HG03571 (cell line): Measurements from ENCODE around the gene GPM6B.
"Not testable (repeated sequence)": the region's sequence is repeated elsewhere in the genome, so short reads cannot be mapped to it uniquely, and the experiment has no call there.

Experiments
- ATAC-seq: cut with Tn5 transposase; IDR thresholded peaks from one replicate; pipeline ENCODE4 v1.9.1; 2021; ENCODE audit not compliant: unreplicated experiment

GPM6B gene

DNA sequence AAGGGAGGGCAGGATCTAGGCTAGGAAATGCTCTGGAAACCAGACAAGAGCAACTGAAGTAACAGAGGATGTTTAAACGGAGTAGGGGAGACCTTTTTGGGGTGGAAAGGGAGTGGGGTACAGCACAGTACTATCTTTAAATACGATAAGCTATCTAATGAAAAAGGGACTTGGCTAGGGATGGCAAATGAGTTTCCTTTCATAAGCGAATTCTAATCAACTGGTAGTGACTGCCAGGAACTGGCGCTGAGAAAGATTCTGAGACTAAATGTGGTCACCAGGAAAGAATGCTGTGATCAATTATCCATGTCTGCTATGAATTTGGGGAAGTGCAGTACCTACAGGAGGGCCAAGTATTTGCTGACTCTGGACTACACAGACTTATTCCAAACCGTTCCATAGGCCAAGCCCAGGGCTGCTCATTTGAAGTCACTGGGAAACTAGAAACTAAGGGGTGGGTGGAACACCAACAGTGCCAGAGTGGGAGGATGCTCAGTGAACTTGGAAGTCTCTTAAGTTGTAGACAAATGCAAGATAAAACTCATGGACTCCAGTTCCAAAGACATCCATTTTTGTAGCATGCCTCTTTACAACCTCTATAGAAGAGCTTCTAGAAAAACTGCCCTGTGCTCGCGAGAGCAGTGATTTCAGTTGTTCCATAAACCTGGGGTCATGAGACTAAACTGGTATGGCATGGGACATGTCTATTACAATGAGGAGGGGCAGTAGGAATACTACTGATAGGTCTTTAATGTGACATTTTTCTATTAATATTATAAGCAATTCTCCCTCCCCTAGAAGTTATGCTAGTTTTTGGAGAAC is 84.4 kb downstream of the GPM6B start:
- ATAC-seq = no peak

DNA sequence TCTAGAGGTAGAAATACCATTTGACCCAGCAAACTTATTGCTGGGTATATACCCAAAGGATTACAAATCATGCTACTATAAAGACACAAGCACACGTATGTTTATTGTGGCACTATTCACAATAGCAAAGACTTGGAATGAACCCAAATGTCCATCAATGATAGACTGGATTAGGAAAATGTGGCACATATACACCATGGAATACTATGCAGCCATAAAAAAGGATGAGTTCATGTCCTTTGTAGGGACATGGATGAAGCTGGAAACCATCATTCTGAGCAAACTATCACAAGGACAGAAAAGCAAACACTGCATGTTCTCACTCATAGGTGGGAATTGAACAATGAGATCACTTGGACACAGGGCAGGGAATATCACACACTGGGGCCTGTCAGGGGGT is 86.4 kb downstream of the GPM6B start:
- ATAC-seq = not testable (repeated sequence)

DNA sequence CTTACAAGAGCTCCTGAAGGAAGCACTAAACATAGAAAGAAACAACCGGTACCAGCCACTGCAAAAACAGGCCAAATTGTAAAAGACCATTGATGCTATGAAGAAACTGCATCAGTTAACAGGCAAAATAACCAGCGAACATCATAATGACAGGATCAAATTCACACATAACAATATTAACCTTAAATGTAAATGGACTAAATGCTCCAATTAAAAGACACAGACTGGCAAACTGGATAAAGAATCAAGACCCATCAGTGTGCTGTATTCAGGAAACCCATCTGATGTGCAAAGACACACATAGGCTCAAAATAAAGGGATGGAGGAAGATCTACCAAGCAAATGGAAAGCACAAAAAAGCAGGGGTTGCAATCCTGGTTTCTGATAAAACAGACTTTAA is 90.3 kb downstream of the GPM6B start:
- not testable (repeated sequence) for ATAC-seq

DNA sequence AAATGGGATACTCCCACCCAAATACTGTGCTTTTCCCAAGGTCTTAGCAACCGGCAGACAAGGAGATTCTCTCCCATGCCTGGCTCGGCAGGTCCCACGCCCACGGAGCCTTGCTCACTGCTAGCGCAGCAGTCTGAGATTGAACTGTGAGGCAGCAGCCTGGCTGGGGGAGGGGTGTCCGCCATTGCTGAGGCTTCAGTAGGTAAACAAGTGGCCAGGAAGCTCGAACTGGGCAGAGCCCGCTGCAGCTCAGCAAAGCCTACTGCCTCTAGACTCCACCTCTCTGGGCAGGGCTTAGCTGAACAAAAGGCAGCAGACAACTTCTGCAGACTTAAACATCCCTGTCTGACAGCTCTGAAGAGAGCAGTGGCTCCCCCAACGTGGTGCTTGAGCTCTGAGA is 92.0 kb downstream of the GPM6B start:
- not testable (repeated sequence) for ATAC-seq

DNA sequence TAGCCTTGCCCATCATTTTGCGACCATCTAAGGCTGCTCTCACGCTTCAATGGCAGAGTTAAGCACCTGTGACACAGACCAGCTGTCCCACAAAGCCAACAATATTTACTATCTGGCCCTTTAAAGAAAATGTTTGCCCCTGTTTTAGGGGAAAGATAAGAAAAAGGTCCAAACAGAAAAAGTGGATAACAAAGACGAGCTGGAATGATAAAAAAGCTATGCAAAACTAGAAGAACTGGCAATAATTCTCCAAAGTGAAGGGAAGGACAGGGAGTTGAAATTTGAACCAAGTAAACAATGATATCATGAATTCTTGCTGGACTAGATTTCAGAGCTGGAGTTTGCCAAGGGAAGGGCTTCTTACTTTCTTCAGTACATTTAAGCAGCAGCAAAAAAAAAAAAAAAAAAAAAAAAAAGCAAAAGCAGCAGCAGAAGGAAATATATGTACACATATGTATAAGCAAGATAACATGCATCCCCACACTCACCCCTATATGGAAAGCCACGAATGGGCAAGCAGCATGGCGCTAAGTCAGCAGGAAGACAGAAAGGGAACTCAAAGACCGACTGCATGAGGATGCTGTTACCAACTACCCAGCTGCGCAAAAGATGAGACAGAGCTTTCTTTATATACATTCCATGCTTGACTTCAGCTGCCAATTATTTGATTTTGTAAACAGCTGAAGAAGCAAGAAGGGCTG is 94.9 kb downstream of the GPM6B start:
- no peak for ATAC-seq

DNA sequence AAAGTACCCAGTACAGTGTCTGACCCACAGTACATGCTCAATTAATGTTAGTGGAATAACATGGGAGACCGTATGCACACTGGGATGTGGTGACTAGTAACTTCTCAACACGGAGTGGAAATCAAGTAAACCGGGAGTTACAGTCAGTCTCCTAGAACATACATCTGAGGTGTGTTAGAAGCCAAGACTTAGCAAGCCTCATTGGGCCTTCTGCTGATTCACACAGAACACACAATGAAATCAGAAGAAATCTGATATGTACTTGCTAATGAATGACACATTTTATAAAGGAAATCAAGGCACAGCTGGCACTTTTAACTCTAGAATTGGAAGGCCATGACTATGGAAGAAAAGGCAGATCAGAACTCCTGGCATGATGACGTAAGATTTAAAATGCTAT is 95.5 kb downstream of the GPM6B start:
- ATAC-seq = no peak
